HepG2 (cell line): ENCODE results near the gene ROS1. TPM values are rescaled to one million over a fixed set of nuclear protein-coding genes. Genes with fewer than 3 reads are reported as not detected.
A peak's percentile ranks its signal among the peaks of the same experiment; 100 is the strongest.

Experiments used
- ATAC-seq: fragments of 200-7000 bp; cut with Tn5 transposase; 3 replicates; pipeline ENCODE4 v1.9.1; 2020; ENCODE audit warnings: mild to moderate bottlenecking, moderate library complexity
- BruUV-seq: library from RNA; stranded (reverse); fragments of 400-500 nt; replicated peaks from 2 replicates; lab custom pipeline; 2021; lab: Mats Ljungman, UMichigan
- CTCF ChIA-PET: fragments of 300-600 bp; formaldehyde crosslinking; extraction: SDS; loops from one replicate; lab custom pipeline; 2021; ENCODE audit warnings: low total read pairs, inconsistent platforms, low intra/inter-chr PET ratio; lab: Yijun Ruan, JAX
- POLR2A ChIA-PET: fragments of 350-600 bp; sonication (Branson Sonifier 250); formaldehyde crosslinking; loops from one replicate; lab custom pipeline; 2020; ENCODE audit warnings: antibody characterized with exemption, inconsistent platforms; lab: Yijun Ruan, JAX
- DNase-seq: peaks from one replicate; pipeline ENCODE4 v3.0.0-alpha.2; 2015; ENCODE audit warnings: low spot score
- FAIRE-seq: peaks from 3 replicates; lab custom pipeline; 2011; peaks lifted over from hg19 to GRCh38; lab: Jason Lieb, UNC
- H2AFZ ChIP-seq: one replicate; pipeline ENCODE4 v1.6.1; 2011; ENCODE audit warnings: low read length, inconsistent platforms
- H3K27ac ChIP-seq: fragments of 300-600 bp; 3 replicates; pipeline ENCODE4 v1.8.0; 2011; ENCODE audit warnings: mixed run types, mild to moderate bottlenecking, mixed read lengths, low read length, inconsistent platforms; ENCODE audit not compliant: insufficient read depth; ENCODE audit errors: extremely low read length
- H3K27me3 ChIP-seq, 2 experiments: fragments of 200-600 bp in 1 of 2; 2 replicates in 1 of 2; 3 replicates in 1 of 2; pipeline versions ENCODE4 v1.6.0 to v1.8.0; 2011; ENCODE audit warnings: low read length in 2 of 2, mild to moderate bottlenecking in 2 of 2, moderate library complexity in 2 of 2, inconsistent platforms in 1 of 2; ENCODE audit not compliant: insufficient read depth in 2 of 2, control insufficient read depth in 1 of 2
- H3K36me3 ChIP-seq, 2 experiments: fragments of 200-600 bp in 1 of 2; replicated peaks in 1 of 2; 2 replicates in 1 of 2; 3 replicates in 1 of 2; pipeline versions ENCODE4 v1.5.1 to v1.8.0; 2011; ENCODE audit warnings: low read length in 2 of 2, inconsistent platforms in 1 of 2; ENCODE audit not compliant: insufficient read depth in 2 of 2, control insufficient read depth in 1 of 2
- H3K4me1 ChIP-seq: 2 replicates; pipeline ENCODE4 v1.5.1; 2012; ENCODE audit warnings: low read length, inconsistent platforms; ENCODE audit not compliant: insufficient read depth
- H3K4me2 ChIP-seq: 2 replicates; pipeline ENCODE4 v1.6.0; 2011; ENCODE audit warnings: low read depth, low read length, inconsistent platforms
- H3K4me3 ChIP-seq, 3 experiments: fragments of 200-600 bp in 1 of 3; sonication (generic), shearing (Covaris generic) in 1 of 3; replicated peaks in 1 of 3; 2 replicates each; pipeline ENCODE4 v1.5.1; 2011 to 2016; ENCODE audit warnings: low read length in 3 of 3, inconsistent platforms in 2 of 3, low read depth in 2 of 3, mild to moderate bottlenecking in 2 of 3, control low read depth in 1 of 3, mixed read lengths in 1 of 3; ENCODE audit not compliant: insufficient read depth in 1 of 3
- H3K79me2 ChIP-seq: one replicate; pipeline ENCODE4 v1.6.1; 2011; ENCODE audit warnings: low read length, inconsistent platforms; ENCODE audit not compliant: insufficient read depth
- H3K9ac ChIP-seq: 2 replicates; pipeline ENCODE4 v1.6.0; 2011; ENCODE audit warnings: mild to moderate bottlenecking, low read depth, low read length, inconsistent platforms; ENCODE audit not compliant: insufficient read depth
- H3K9me3 ChIP-seq: 2 replicates; pipeline ENCODE4 v1.5.1; 2012; ENCODE audit warnings: mild to moderate bottlenecking, low read length
- H4K20me1 ChIP-seq: 2 replicates; pipeline ENCODE4 v1.6.0; 2011; ENCODE audit warnings: inconsistent platforms, mild to moderate bottlenecking, low read length, moderate library complexity; ENCODE audit not compliant: insufficient read depth
- NCOA1 ChIP-seq: sonication (generic); formaldehyde crosslinking; IDR thresholded peaks from 2 replicates; pipeline ENCODE4 v1.9.0; 2021; ENCODE audit warnings: missing genetic modification reagents
- SETDB1 ChIP-seq: sonication (generic); formaldehyde crosslinking; IDR thresholded peaks from 2 replicates; pipeline ENCODE4 v1.5.1; 2020; ENCODE audit warnings: missing genetic modification reagents, mild to moderate bottlenecking, borderline replicate concordance
- STAG1 ChIP-seq: sonication (generic); formaldehyde crosslinking; IDR thresholded peaks from 2 replicates; pipeline ENCODE4 v1.4.0; 2020; ENCODE audit warnings: missing genetic modification reagents
- ZNF354B ChIP-seq: sonication (generic); formaldehyde crosslinking; IDR thresholded peaks from 2 replicates; pipeline ENCODE4 v1.8.0; 2022; ENCODE audit warnings: mild to moderate bottlenecking, missing genetic modification reagents
- ZNF510 ChIP-seq: sonication (generic); formaldehyde crosslinking; IDR thresholded peaks from 2 replicates; pipeline ENCODE4 v1.4.0; 2020; ENCODE audit warnings: low read depth, mild to moderate bottlenecking, missing genetic modification reagents
- ZNF839 ChIP-seq: sonication (generic); formaldehyde crosslinking; IDR thresholded peaks from 2 replicates; pipeline ENCODE4 v1.4.0; 2020; ENCODE audit warnings: missing genetic modification reagents, mild to moderate bottlenecking, borderline replicate concordance
- WGBS: methylation state at CpG from one replicate; pipeline ENCODE4 v1.1.6; 2017; ENCODE audit warnings: low lambda C conversion rate; 5-methylcytosine and 5-hydroxymethylcytosine counted together
- in situ Hi-C: cut with HindIII; loops from 2 replicates; pipeline ENCODE4 v1.10.0; 2017; ENCODE audit warnings: low pct_unique_long_range_greater_than_20kb; ENCODE audit not compliant: extremely low pct_ligation_motif_present
- intact Hi-C: fragments of 100-400 bp; cut with micrococcal nuclease; formaldehyde crosslinking; loops from one replicate; pipeline ENCODE4 v1.10.0; 2022; ENCODE audit not compliant: unreplicated experiment
- polyA plus RNA-seq, 8 experiments: library from polyadenylated mRNA; depleted of rRNA in 3 of 8; stranded (reverse) in 7 of 8; unstranded in 1 of 8; fragments of >200 nt; fragmentation: Illumina TruSeq in 4 of 8; extraction: Trizol in 4 of 8; gene quantifications; 2 replicates each; pipeline versions ENCODE4 v1.2.1 to v1.2.3, GENCODE V29; 2011 to 2016; ENCODE audit warnings: low read depth in 4 of 8, missing spikeins in 1 of 8, mixed read lengths in 1 of 8; ENCODE audit not compliant: insufficient read depth in 1 of 8
- total RNA-seq, 5 experiments: library from RNA; depleted of rRNA; stranded (reverse); fragments of >200 nt; fragmentation: Illumina TruSeq; extraction: Trizol; gene quantifications; 2 replicates each; pipeline ENCODE4 v1.2.3, GENCODE V29; 2016; ENCODE audit warnings: low read depth in 1 of 5
- TF ChIP-seq, protein P1 (sequence below): sonication (generic); formaldehyde crosslinking; IDR thresholded peaks from 2 replicates; pipeline ENCODE4 v1.5.0; 2020; ENCODE audit warnings: mild to moderate bottlenecking, missing genetic modification reagents, moderate library complexity
- TF ChIP-seq, protein P2 (sequence below): IDR thresholded peaks from 2 replicates; pipeline ENCODE4 v1.6.1; 2016; ENCODE audit warnings: missing biosample characterization, missing genetic modification reagents, low read depth

Gene ROS1
- total and polyA plus RNA-seq, 2 of the 13 experiments (the other 11 are each of a cell fraction or from before 2014, with no cell fraction given), result not detected

DNA sequence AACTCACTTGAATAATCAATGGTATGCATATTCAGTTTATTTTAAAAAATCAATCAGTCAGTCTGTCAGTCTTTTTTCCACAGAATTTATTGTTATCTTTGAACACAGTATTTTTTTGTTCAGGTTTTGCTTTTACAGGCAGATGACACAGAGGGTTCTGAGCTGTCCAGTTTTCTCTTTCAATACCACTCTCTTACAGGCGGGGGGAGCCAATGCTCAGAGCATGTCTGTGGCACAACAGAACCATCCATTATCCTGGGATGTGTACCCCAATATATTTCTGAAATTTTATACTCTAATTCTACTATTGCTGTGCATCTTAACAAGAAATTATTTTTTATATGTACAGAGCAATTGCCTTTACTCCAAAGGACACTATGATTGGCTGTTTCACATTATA is 21.2 kb downstream of the ROS1 start:
- in situ Hi-C loops, result no loop called here
- intact Hi-C loops, result loop anchor here (5.0 kb wide), 1 partner anchor 423 kb away; no protein-coding TSS in a partner anchor
- Histone ChIP-seq H3K4me1 (no peaks in the 10 kb centered on the region), H2AFZ (no peak overlapping the region), H3K27me3 (peaks cover 0 to 5% of the 10 kb centered on the region in 2 experiments; a peak in 1 of 5 replicates), H4K20me1 (no peaks in the 10 kb centered on the region), H3K79me2 (no peaks in the 10 kb centered on the region), H3K9ac (no peak overlapping the region), H3K9me3 (no peaks in the 10 kb centered on the region), H3K4me2 (no peak overlapping the region), H3K27ac (no peak overlapping the region), H3K36me3 (no peaks in the 10 kb centered on the region), H3K4me3 (no peak overlapping the region)
- ChIA-PET POLR2A (no interaction called here), CTCF (no interaction called here)
- TF ChIP-seq SETDB1 (CRISPR knock-in tag) (no peak), STAG1 (CRISPR knock-in tag) (peak; percentile 31; the same call in 1 of the 2 replicates)
- TF ChIP-seq, protein P1, sequence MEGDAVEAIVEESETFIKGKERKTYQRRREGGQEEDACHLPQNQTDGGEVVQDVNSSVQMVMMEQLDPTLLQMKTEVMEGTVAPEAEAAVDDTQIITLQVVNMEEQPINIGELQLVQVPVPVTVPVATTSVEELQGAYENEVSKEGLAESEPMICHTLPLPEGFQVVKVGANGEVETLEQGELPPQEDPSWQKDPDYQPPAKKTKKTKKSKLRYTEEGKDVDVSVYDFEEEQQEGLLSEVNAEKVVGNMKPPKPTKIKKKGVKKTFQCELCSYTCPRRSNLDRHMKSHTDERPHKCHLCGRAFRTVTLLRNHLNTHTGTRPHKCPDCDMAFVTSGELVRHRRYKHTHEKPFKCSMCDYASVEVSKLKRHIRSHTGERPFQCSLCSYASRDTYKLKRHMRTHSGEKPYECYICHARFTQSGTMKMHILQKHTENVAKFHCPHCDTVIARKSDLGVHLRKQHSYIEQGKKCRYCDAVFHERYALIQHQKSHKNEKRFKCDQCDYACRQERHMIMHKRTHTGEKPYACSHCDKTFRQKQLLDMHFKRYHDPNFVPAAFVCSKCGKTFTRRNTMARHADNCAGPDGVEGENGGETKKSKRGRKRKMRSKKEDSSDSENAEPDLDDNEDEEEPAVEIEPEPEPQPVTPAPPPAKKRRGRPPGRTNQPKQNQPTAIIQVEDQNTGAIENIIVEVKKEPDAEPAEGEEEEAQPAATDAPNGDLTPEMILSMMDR (CRISPR knock-in tag), result 0 out of 2 replicates have a peak, but pooled peaks have one; percentile 11
- BruUV-seq, result no TSS peak
- FAIRE-seq (no peak), DNase-seq (no peak), ATAC-seq (peak; percentile 61)
- 0% methylated on average over 1 of the region's 1 CpG for WGBS

DNA sequence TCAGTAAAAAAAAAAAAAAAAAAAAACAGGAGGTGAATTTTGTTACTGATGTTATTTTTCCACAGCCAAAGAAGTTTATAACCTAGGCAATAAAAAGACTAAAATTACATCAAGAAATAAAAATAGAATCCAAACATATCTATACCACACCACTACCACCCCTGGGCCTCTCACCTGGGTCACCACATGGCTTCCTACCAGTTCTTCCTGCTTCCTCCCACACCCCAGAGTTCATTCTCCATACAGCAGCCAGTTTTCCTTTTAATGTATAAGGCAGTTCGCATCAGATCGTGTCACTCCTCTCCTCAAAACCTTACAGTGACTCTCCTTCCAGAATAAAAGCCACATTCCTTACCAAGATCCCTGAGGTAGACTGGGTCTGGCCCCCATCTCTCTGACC is 23.9 kb downstream of the ROS1 start:
- WGBS, result 25% methylated on average over 2 of the region's 2 CpGs
- Histone ChIP-seq H4K20me1 (no peaks in the 10 kb centered on the region), H3K79me2 (no peaks in the 10 kb centered on the region), H2AFZ (no peak overlapping the region), H3K36me3 (no peaks in the 10 kb centered on the region), H3K4me3 (no peak overlapping the region), H3K27me3 (no peaks in the 10 kb centered on the region), H3K9me3 (no peaks in the 10 kb centered on the region), H3K4me1 (no peaks in the 10 kb centered on the region), H3K4me2 (no peak overlapping the region), H3K9ac (no peak overlapping the region), H3K27ac (no peak overlapping the region)
- DNase-seq, result no peak
- no peak for FAIRE-seq
- no TSS peak for BruUV-seq
- intact Hi-C loops, result loop anchor here (5.0 kb wide), 1 partner anchor 426 kb away; no protein-coding TSS in a partner anchor
- POLR2A ChIA-PET, result no interaction called here
- no peak for TF ChIP-seq ZNF354B
- TF ChIP-seq ZNF839 (CRISPR knock-in tag), result no peak
- TF ChIP-seq ZNF510 (CRISPR knock-in tag), result no peak
- no peak for TF ChIP-seq NCOA1 (CRISPR knock-in tag)
- TF ChIP-seq, protein P2, sequence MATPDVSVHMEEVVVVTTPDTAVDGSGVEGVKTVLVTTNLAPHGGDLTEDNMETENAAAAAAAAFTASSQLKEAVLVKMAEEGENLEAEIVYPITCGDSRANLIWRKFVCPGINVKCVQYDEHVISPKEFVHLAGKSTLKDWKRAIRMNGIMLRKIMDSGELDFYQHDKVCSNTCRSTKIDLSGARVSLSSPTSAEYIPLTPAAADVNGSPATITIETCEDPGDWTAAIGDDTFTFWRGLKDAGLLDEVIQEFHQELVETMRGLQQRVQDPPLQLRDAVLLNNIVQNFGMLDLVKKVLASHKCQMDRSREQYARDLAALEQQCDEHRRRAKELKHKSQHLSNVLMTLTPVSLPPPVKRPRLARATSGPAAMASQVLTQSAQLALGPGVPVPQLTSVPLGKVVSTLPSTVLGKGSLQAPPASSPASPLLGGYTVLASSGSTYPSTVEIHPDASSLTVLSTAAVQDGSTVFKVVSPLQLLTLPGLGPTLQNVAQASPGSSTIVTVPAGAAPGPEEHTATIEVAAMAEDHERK (CRISPR knock-in tag), result no peak
- in situ Hi-C loops, result no loop called here
- ATAC-seq, result no peak
- CTCF ChIA-PET, result no interaction called here
